DOHH2 (cell line): ENCODE measurements around the gene KCTD17.

ENCODE experiments used
- H3F3A ChIP-seq: fragments of 200-600 bp; sonication (generic), shearing (Covaris generic); 2 replicates; pipeline ENCODE4 v1.6.0; 2016; ENCODE audit warnings: antibody characterized with exemption, mild to moderate bottlenecking; ENCODE audit not compliant: control insufficient read depth, insufficient read depth
- H3K27ac ChIP-seq: fragments of 200-600 bp; sonication (generic); 2 replicates; pipeline ENCODE4 v1.5.1; 2014; ENCODE audit warnings: low read depth, mild to moderate bottlenecking, low read length, moderate library complexity
- H3K27me3 ChIP-seq: fragments of 200-600 bp; sonication (generic); 2 replicates; pipeline ENCODE4 v1.6.1; 2014; ENCODE audit warnings: mild to moderate bottlenecking, low read length, mixed read lengths; ENCODE audit not compliant: control insufficient read depth
- H3K36me3 ChIP-seq: fragments of 200-600 bp; sonication (generic); 2 replicates; pipeline ENCODE4 v1.6.1; 2014; ENCODE audit warnings: mild to moderate bottlenecking, low read length, moderate library complexity, mixed read lengths; ENCODE audit not compliant: control insufficient read depth
- H3K4me1 ChIP-seq: fragments of 200-600 bp; sonication (generic); 2 replicates; pipeline ENCODE4 v1.6.1; 2014; ENCODE audit warnings: mild to moderate bottlenecking, low read length, mixed read lengths; ENCODE audit not compliant: control insufficient read depth
- H3K4me2 ChIP-seq: fragments of 200-600 bp; sonication (generic); 2 replicates; pipeline ENCODE4 v1.6.0; 2014; ENCODE audit warnings: mild to moderate bottlenecking, low read length, moderate library complexity
- H3K4me3 ChIP-seq: fragments of 200-600 bp; sonication (generic); 2 replicates; pipeline ENCODE4 v1.5.1; 2014; ENCODE audit warnings: mild to moderate bottlenecking, low read length, mixed read lengths
- H3K79me2 ChIP-seq: fragments of 200-600 bp; sonication (generic); 2 replicates; pipeline ENCODE4 v1.6.1; 2014; ENCODE audit warnings: mild to moderate bottlenecking, low read length, mixed read lengths; ENCODE audit not compliant: control insufficient read depth
- H3K9me2 ChIP-seq: fragments of 200-600 bp; sonication (generic); replicated peaks from 2 replicates; pipeline ENCODE4 v1.6.1; 2014; ENCODE audit warnings: mild to moderate bottlenecking, low read length, mixed read lengths; ENCODE audit not compliant: control insufficient read depth
- H3K9me3 ChIP-seq: fragments of 200-600 bp; sonication (generic); 2 replicates; pipeline ENCODE4 v1.6.1; 2014; ENCODE audit warnings: antibody characterized with exemption, low read length, mixed read lengths; ENCODE audit not compliant: control insufficient read depth, insufficient read depth
- H4K20me1 ChIP-seq: fragments of 200-600 bp; sonication (generic); 2 replicates; pipeline ENCODE4 v1.6.0; 2014; ENCODE audit warnings: low read depth, mild to moderate bottlenecking, antibody characterized with exemption, low read length, moderate library complexity; ENCODE audit not compliant: control insufficient read depth, insufficient read depth
- EZH2phosphoT487 ChIP-seq: fragments of 200-600 bp; sonication (generic); IDR thresholded peaks from 2 replicates; pipeline ENCODE4 v1.6.1; 2017; ENCODE audit warnings: borderline replicate concordance, mild to moderate bottlenecking, antibody characterized with exemption, low read length, moderate library complexity, mixed read lengths
- TF ChIP-seq, protein P1 (sequence below): fragments of 200-600 bp; sonication (generic); IDR thresholded peaks from one replicate; pipeline ENCODE4 v1.5.1; 2014; ENCODE audit warnings: antibody characterized with exemption, mild to moderate bottlenecking, low read depth, low read length; ENCODE audit not compliant: poor library complexity, severe bottlenecking

The KCTD17 gene

DNA sequence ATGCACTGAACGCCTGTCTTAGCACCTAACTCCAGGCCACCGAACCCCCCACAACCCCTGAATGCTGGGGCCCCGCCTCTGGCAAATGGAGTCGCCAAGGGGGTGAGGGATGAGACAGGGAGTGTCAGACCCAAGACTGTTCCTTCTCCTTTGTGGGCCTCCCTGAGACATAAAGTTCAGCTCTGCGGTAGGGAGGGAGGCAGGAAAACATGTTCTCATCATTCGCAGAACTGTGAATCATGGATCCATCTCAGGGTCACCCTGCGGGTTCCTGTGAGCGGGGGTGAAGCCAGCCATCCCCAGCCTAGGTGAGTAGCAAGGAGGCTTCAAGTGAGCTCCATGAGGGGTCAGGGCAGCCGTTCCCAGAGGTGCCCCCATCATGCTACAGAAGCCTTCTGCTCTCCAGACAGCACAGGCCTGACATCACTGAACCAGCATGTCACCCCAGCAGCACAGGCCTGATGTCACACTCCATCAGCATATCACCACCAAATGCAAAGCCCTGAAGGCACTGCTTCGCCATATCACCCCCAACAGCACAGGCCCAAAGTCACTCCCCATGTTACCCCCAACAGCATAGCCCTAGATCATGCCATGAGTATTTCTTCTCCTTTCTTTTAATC, 30.8 kb downstream of the KCTD17 start:
- no peak overlapping the region for H3K27ac ChIP-seq
- no peaks in the 10 kb centered on the region for H3F3A ChIP-seq
- H3K36me3 ChIP-seq = no peaks in the 10 kb centered on the region
- H3K4me1 ChIP-seq = peaks cover 42% of the 10 kb centered on the region
- no peaks in the 10 kb centered on the region for H3K9me2 ChIP-seq
- H3K79me2 ChIP-seq = no peaks in the 10 kb centered on the region
- H4K20me1 ChIP-seq = no peaks in the 10 kb centered on the region
- TF ChIP-seq EZH2phosphoT487 = no peak
- TF ChIP-seq, protein P1, sequence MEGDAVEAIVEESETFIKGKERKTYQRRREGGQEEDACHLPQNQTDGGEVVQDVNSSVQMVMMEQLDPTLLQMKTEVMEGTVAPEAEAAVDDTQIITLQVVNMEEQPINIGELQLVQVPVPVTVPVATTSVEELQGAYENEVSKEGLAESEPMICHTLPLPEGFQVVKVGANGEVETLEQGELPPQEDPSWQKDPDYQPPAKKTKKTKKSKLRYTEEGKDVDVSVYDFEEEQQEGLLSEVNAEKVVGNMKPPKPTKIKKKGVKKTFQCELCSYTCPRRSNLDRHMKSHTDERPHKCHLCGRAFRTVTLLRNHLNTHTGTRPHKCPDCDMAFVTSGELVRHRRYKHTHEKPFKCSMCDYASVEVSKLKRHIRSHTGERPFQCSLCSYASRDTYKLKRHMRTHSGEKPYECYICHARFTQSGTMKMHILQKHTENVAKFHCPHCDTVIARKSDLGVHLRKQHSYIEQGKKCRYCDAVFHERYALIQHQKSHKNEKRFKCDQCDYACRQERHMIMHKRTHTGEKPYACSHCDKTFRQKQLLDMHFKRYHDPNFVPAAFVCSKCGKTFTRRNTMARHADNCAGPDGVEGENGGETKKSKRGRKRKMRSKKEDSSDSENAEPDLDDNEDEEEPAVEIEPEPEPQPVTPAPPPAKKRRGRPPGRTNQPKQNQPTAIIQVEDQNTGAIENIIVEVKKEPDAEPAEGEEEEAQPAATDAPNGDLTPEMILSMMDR = no peak
- H3K27me3 ChIP-seq = peaks cover 2% of the 10 kb centered on the region
- H3K4me3 ChIP-seq = no peak overlapping the region
- H3K4me2 ChIP-seq = no peak overlapping the region
- H3K9me3 ChIP-seq = no peaks in the 10 kb centered on the region

DNA sequence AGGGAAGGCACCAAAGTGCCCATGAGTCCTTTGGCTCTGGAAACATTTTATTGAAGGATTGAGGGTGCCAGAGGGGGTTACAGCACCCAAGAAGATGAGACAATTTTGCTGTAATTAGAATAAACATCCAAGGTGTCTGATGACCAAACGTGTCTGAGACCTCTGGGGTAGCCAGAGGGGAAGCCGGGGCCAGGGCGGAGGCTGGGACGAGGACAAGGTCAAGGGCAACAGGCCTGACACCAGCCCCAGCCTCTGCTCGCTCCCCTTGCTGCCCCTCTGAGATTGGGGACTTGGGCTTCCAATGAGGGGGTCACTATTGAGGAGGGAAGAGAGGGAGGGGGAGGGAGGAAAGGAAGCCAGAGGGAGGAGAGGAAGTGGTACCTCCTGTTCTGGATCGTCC, 32.4 kb downstream of the KCTD17 start:
- Histone ChIP-seq H3K27ac (no peak overlapping the region), H3K9me3 (no peaks in the 10 kb centered on the region), H3K4me2 (no peak overlapping the region), H3K27me3 (peaks cover 4% of the 10 kb centered on the region; the same call in 1 of the 2 replicates), H3K36me3 (no peaks in the 10 kb centered on the region), H3K79me2 (no peaks in the 10 kb centered on the region), H4K20me1 (no peaks in the 10 kb centered on the region), H3K4me3 (no peak overlapping the region), H3F3A (no peaks in the 10 kb centered on the region), H3K4me1 (peaks cover 33% of the 10 kb centered on the region), H3K9me2 (no peaks in the 10 kb centered on the region)
- TF ChIP-seq EZH2phosphoT487 = no peak
- TF ChIP-seq, protein P1 = no peak

DNA sequence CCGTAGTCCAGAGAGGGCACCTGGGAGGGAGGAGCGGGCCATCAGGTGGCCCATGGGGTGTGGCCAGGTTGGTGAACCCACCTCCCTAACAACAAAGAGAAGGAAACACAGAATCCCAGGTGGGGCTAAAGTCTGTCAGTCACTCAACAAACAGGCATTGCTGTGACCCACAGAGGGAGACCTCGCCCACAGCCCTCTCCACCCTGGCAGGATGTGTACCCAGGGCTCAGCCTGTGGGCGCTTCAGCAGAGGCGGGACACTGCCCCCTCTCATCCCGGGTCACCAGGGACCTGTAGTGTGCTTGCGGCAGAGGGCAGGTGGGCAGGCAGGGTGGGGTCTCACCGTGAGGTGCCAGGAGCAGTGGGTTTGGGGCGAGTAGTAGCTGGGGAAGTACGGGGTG, 32.8 kb downstream of the KCTD17 start:
- no peak overlapping the region for H3K4me2 ChIP-seq
- no peak overlapping the region for H3K27ac ChIP-seq
- H3K4me1 ChIP-seq = peaks cover 28% of the 10 kb centered on the region
- no peak overlapping the region for H3K4me3 ChIP-seq
- no peaks in the 10 kb centered on the region for H3K79me2 ChIP-seq
- TF ChIP-seq EZH2phosphoT487 = no peak
- TF ChIP-seq, protein P1 = no peak
- no peaks in the 10 kb centered on the region for H3F3A ChIP-seq
- no peaks in the 10 kb centered on the region for H3K9me2 ChIP-seq
- H3K36me3 ChIP-seq = no peaks in the 10 kb centered on the region
- H4K20me1 ChIP-seq = no peaks in the 10 kb centered on the region
- peaks cover 3% of the 10 kb centered on the region; the same call in 1 of the 2 replicates for H3K27me3 ChIP-seq
- H3K9me3 ChIP-seq = no peaks in the 10 kb centered on the region

DNA sequence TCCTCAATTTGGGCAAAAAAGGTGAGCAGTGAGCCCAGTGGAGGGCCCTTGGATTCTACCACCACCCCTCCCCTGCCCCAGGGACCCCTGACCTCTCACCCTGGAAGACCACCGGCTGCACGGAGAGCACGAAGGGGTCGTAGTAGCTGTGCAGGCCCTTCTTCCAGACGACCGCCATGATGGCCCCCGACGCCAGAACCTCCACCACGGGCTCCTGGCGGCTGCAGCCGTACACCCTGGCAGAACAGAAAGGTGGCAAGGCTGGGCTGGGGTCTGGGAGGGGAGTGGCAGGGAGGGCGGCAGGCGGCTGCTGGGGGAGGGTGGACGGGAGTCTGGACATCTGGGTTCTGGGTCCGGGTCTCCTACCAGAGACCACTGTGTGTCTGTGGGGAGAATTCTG, 34.6 kb downstream of the KCTD17 start:
- H3K36me3 ChIP-seq = no peaks in the 10 kb centered on the region
- no peak overlapping the region for H3K4me3 ChIP-seq
- H4K20me1 ChIP-seq = no peaks in the 10 kb centered on the region
- no peaks in the 10 kb centered on the region for H3F3A ChIP-seq
- H3K79me2 ChIP-seq = no peaks in the 10 kb centered on the region
- no peak for TF ChIP-seq EZH2phosphoT487
- TF ChIP-seq, protein P1 = no peak
- H3K4me1 ChIP-seq = peaks cover 10% of the 10 kb centered on the region
- no peak overlapping the region for H3K4me2 ChIP-seq
- no peak overlapping the region for H3K27ac ChIP-seq
- no peaks in the 10 kb centered on the region for H3K9me3 ChIP-seq
- H3K9me2 ChIP-seq = no peaks in the 10 kb centered on the region
- H3K27me3 ChIP-seq = peaks cover 3% of the 10 kb centered on the region; the same call in 1 of the 2 replicates
